ENCODE data around the gene FXYD5.
"Not testable (repeated sequence)": the region's sequence is repeated elsewhere in the genome, so short reads cannot be mapped to it uniquely, and the experiment has no call there.

FXYD5 gene

GRCh38 chr19:35149463-35149862 lies 5.1 kb upstream of the FXYD5 start:
- no peak for DNase-seq
- in situ Hi-C loops (cut with HindIII; ENCODE audit: low pct_ligation_motif_present, low pct_unique_long_range_greater_than_20kb, low sequenced_read_pairs): no loop called here

GRCh38 chr19:35150445-35150844 lies 4.1 kb upstream of the FXYD5 start:
- in situ Hi-C loops (cut with HindIII; ENCODE audit: low pct_ligation_motif_present, low pct_unique_long_range_greater_than_20kb, low sequenced_read_pairs): no loop called here
- no peak for DNase-seq

- no peak for DNase-seq
- in situ Hi-C loops (cut with HindIII; ENCODE audit: low pct_ligation_motif_present, low pct_unique_long_range_greater_than_20kb, low sequenced_read_pairs): no loop called here
Observed at GRCh38 chr19:35151273-35152065, 3.1 kb upstream of the FXYD5 start.

- in situ Hi-C loops (cut with HindIII; ENCODE audit: low pct_ligation_motif_present, low pct_unique_long_range_greater_than_20kb, low sequenced_read_pairs); DNase-seq: not testable (repeated sequence)
Observed at GRCh38 chr19:35153129-35153522, 1.4 kb upstream of the FXYD5 start.

DNA sequence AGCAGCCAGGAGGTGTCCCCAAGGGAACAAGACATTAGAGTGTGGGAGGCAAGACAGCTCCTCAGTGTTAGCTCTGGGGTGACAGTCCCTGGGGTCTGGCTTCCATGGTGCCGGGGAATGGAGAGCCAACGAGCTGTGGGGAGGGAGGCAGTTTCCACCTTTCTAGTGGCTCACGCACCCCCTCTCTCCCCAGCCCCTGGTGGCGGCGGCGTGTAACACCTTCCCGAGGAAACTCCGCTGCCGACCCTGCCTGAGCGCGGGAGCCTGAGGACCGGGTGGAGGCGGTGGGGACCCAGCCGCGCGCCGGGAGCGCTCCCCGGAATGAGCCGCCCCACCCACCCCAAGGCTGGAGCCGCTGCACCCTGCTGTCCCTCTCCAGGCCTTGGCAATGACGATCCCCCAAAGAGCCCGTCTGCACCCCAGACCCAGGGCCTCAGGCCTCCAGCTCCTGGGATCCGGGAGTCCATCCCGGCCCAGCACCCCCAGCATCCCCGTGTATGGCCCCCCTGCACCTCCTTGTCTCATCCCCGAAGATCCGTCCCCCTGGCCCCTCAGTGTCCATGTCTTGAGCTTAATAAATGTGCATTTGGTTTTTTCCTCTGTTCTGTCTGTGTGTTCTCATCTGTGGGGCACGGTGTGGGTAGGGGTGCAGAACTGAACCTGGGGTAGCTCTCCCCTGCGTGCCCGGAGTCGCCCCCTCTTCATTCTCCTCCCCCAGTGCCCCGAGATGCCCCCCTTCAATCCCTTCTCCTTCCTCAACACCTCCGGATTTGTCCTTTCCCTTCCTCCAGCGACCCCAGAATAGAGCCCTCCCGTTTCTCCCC lies 622 bp upstream of the FXYD5 start:
- peak; percentile 59 for DNase-seq

DNA sequence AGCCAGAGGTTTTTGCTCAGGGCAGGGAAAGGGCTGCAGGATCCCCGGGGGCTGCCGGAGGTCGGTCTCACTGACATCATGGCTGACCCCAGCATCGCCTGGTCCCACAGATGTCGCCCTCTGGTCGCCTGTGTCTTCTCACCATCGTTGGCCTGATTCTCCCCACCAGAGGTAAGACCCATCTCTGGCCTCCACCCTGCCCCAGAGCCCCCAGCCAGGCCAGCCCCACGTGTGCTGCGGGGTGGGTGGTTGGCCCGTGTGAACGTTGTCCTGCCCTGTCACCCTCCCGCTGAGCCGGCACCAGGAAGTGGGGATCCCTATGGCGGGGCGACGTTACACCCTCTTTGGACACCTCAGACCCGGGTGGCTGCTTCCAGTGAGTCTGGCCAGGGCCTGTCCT lies 906 bp downstream of the FXYD5 start:
- in situ Hi-C loops (cut with HindIII; ENCODE audit: low pct_ligation_motif_present, low pct_unique_long_range_greater_than_20kb, low sequenced_read_pairs): no loop called here
- no peak for DNase-seq

More for the DNA sequence above, 622 bp upstream of the FXYD5 start:
- in situ Hi-C loops (cut with HindIII; ENCODE audit: low pct_ligation_motif_present, low pct_unique_long_range_greater_than_20kb, low sequenced_read_pairs): no loop called here

GRCh38 chr19:35155981-35156672 lies 1.6 kb downstream of the FXYD5 start:
- no peak for DNase-seq
- in situ Hi-C loops (cut with HindIII; ENCODE audit: low pct_ligation_motif_present, low pct_unique_long_range_greater_than_20kb, low sequenced_read_pairs): no loop called here

GRCh38 chr19:35156673-35157014 lies 2.1 kb downstream of the FXYD5 start:
- in situ Hi-C loops (cut with HindIII; ENCODE audit: low pct_ligation_motif_present, low pct_unique_long_range_greater_than_20kb, low sequenced_read_pairs): no loop called here
- no peak for DNase-seq

- in situ Hi-C loops (cut with HindIII; ENCODE audit: low pct_ligation_motif_present, low pct_unique_long_range_greater_than_20kb, low sequenced_read_pairs): no loop called here
- no peak for DNase-seq
Observed at GRCh38 chr19:35157431-35157830, 2.9 kb downstream of the FXYD5 start.

DNA sequence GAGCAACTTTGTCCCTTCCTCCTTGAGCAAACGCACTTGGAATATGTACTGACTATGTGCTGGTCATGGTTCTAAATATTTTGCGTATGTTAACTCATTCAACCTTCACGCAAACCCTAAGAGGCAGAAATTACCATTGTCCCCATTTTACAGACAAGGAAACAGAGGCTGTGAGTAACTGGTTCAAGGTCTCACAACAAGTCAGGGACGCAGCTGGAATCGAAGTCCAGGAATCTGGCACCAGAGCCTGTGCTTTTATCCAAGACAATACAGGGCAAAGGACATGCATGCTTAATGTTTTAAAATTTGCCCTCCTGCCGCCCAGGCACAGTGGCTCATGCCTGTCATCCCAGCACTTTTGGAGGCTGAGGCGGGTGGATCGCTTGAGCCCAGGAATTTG lies 5.1 kb downstream of the FXYD5 start:
- in situ Hi-C loops (cut with HindIII; ENCODE audit: low pct_ligation_motif_present, low pct_unique_long_range_greater_than_20kb, low sequenced_read_pairs): no loop called here
- DNase-seq: no peak

DNA sequence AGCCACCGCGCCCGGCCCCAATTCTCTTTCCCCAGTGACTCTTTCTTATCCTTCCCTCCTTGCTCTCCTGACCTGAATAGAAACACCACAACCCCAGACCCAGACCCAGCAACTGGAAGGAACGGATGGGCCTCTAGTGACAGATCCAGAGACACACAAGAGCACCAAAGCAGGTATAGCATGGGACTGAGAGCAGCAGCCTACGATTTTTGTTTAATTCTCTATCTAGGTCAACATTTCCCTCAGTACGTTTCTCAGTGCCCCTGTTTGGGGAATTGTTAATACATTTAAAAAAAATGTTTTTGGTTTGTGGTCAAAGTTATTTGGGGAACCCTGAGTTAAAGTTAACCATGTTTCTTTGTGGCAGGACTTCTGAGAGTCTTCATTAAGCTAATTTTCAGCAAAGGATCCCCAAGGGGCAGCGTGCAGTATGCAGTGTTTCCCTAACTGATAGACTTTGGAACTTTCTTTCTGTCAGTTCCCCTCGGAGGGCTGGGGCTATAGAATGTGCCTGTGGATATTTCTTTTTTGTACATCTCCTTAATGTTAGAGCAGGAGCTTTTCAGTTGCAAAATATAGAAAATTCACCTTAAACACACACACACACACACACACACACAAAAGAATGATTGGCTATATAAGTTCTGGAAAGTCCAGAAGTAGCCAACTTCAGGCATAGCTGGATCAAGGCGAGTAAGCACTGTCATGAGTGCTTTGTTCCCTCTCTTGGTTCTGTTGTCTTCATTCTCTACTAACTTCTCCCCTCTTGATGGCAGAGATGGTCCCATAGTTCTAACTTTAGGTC lies 6.3 kb downstream of the FXYD5 start:
- DNase-seq: no peak
- in situ Hi-C loops (cut with HindIII; ENCODE audit: low pct_ligation_motif_present, low pct_unique_long_range_greater_than_20kb, low sequenced_read_pairs): no loop called here

DNA sequence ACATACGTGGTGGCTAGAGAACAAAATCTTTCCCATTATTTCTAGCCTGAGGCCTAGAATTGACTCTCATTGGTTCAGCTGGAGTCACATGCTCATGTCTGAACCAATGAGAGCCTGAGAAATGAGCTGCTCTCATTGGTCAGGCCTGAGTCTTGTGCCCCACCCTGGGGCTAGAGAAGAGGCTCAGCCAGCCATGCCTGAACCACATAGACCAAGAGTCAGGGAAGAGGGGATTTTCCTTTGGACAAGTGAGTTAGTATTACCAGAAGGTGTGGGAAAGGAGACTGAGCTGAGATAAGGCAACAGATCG lies 6.9 kb downstream of the FXYD5 start:
- DNase-seq: no peak
- in situ Hi-C loops (cut with HindIII; ENCODE audit: low pct_ligation_motif_present, low pct_unique_long_range_greater_than_20kb, low sequenced_read_pairs): no loop called here

DNA sequence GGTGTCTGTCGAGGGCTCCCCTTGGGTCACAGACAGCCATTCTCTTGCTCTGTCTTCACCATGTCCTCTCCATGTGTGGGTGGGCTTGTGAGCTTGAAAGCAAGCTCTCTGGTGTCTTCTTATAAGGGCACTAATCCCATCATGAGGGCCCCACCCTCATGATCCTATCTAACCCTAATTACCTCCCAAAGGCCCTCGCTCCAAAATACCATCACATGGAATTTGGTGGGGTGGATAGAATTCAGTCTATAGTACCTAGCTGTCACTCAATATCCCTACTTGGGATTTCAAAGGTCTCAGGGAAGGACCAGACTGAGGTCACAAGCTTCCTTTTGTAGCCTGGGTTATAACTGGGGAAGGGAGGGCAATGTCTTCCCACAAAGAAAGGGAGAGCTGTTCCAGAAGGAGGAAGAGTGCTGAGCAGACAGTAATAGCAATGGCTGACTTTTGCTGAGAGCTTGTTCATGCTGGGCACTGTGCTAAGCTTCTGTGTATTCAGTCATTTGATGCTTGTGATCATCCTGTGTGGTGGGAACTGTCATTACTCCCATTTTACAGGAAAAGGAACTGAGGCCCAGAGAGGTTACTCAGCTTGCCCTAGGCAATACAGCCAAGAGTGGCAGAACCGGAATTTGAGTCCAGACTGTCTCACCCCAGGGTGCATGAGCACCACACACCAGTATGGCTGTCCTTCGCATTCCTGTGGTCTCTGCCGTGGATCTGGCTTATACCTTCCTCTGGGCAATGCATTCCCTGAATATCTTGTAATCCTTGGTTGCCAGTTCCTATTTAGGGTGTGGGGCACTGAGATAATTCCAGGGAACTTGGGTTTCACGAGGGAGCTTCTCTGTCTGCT lies 8.2 kb downstream of the FXYD5 start:
- in situ Hi-C loops (cut with HindIII; ENCODE audit: low pct_ligation_motif_present, low pct_unique_long_range_greater_than_20kb, low sequenced_read_pairs): no loop called here
- DNase-seq: peak; percentile 72

DNA sequence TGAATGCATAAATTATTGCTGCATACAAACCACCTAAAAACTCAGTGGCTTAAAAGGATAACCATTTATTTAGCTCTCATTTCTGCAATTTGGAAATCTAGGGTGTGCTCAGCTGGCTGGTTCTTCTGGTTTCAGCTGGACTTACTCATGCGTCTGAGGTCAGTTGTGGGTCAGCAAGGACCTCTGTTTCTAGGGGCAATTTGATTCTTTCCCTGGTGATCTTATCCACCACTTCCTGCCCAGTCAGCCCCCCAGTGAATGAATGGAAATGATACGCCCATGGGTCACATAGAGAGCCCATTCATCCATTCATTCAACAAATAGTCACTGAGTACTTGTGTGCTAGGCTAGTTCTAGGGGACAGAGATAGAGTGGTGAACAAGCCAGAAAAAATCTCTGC lies 9.9 kb downstream of the FXYD5 start:
- in situ Hi-C loops (cut with HindIII; ENCODE audit: low pct_ligation_motif_present, low pct_unique_long_range_greater_than_20kb, low sequenced_read_pairs): no loop called here
- DNase-seq: peak; percentile 25

- in situ Hi-C loops (cut with HindIII; ENCODE audit: low pct_ligation_motif_present, low pct_unique_long_range_greater_than_20kb, low sequenced_read_pairs): no loop called here
- no peak for DNase-seq
Observed at GRCh38 chr19:35165200-35166058, 10.9 kb downstream of the FXYD5 start.

DNA sequence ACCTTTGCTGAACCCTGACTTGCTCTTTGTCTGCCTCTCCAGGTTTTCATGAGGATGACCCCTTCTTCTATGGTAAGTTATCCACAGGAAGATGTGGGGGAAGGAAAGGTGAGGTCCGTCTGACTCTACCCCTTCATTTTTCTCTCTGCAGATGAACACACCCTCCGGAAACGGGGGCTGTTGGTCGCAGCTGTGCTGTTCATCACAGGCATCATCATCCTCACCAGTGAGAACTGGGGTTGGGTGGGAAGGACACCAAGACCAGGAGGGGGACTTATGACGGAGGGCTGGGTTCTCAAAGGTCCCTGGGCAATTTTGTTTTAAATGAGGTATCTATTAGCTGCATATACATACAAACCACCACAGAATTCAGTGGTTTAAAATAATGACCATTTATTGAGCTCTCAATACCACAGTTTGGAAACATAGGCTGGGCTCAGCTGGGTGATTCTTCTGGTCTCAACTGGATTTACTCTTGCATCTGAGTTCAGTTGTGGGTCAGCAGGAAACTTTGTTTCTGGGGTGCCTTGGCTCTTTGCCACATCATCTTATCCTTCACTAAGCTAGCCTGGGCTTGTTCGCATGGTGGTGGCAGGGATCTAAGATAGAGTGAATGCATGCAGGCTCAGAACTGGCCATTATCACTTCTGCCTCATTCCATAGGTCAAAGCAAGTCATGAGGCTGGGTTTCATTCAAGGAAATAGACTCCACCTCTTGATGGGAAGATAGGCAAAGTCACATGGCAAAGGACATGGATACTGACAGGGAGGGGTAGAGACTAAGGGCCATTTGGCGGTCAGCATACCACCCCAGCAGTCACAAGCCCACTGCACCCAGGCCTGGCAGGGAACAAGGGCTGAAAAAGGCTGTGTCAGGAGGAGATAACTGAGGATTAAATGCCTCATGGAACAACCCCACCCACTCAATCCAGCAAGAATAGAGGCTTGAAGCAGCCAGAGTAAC lies 11.8 kb downstream of the FXYD5 start:
- no peak for DNase-seq
- in situ Hi-C loops (cut with HindIII; ENCODE audit: low pct_ligation_motif_present, low pct_unique_long_range_greater_than_20kb, low sequenced_read_pairs): no loop called here
